Measurements from ENCODE around the gene CBX8. TPM values are rescaled to one million over a fixed set of nuclear protein-coding genes. Genes with fewer than 3 reads are reported as not detected.

The CBX8 gene
- total RNA-seq, 3 donors from 2014 or later (not counting 1 experiment from before 2014, with no cell fraction given): 4.0 to 6.4 (median 5.8) TPM

DNA sequence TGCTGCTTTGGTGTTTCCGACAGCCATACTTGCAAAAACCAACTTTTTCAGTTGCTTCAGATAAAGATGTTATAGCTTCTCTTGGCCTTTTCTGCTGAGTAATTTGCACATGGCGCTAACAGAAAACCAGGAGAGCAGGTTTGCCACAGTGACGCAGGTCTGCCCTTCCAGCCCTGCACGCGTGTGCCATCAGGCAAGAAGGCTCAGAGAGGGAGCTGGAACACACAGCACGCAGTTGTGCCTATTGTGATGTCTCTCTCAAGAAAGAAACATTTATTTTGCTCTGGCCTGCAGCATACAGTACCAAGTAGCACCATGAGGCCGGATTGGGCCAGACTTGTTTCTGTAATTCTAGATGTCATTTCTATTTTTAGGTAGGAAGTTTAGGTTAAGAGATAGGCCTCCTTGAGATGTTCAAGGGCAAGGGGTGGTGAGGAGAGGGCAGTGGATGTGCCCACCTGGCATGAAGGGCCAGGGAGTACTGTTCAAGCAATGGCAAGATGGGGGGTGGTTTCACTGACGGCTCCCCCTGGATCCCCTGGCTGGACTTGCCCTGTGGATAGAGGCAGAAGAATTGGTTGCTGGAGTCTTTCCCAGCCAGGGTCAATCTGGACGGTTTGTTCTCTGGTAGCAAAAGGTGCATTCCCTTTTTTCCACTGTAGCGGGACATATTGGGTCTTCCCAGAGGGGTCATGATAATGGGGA lies 17.1 kb downstream of the CBX8 start:
- TF ChIP-seq, protein P1, sequence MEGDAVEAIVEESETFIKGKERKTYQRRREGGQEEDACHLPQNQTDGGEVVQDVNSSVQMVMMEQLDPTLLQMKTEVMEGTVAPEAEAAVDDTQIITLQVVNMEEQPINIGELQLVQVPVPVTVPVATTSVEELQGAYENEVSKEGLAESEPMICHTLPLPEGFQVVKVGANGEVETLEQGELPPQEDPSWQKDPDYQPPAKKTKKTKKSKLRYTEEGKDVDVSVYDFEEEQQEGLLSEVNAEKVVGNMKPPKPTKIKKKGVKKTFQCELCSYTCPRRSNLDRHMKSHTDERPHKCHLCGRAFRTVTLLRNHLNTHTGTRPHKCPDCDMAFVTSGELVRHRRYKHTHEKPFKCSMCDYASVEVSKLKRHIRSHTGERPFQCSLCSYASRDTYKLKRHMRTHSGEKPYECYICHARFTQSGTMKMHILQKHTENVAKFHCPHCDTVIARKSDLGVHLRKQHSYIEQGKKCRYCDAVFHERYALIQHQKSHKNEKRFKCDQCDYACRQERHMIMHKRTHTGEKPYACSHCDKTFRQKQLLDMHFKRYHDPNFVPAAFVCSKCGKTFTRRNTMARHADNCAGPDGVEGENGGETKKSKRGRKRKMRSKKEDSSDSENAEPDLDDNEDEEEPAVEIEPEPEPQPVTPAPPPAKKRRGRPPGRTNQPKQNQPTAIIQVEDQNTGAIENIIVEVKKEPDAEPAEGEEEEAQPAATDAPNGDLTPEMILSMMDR (IDR thresholded peaks at IDR 0.05): no peak
- Mint-ChIP-seq H3K27me3 (ENCODE audit: low read depth in 2 of 2) (peaks cover 59 to 62% of the 10 kb centered on the region in 2 donors), H3K4me1 (peaks cover 13% of the 10 kb centered on the region in 2 donors), H3K27ac (no peak overlapping the region), H3K9me3 (no peaks in the 10 kb centered on the region), H3K36me3 (no peaks in the 10 kb centered on the region), H3K4me3 (peak overlapping the region; percentile 91)
- ATAC-seq (no peak), DNase-seq (no peak)
- intact Hi-C loops (cut with micrococcal nuclease): loop anchor here (10.0 kb wide), 1 partner anchor 135 kb away; no protein-coding TSS in a partner anchor
- Histone ChIP-seq H3K9me3 (ENCODE audit: control insufficient read depth, insufficient read depth, low read length) (no peaks in the 10 kb centered on the region), H3K27ac (ENCODE audit: low read length) (no peak overlapping the region), H3K27me3 (ENCODE audit: control insufficient read depth, insufficient read depth, low read length) (peaks cover 40% of the 10 kb centered on the region), H3K4me1 (ENCODE audit: control insufficient read depth, insufficient read depth, low read length) (peaks cover 18% of the 10 kb centered on the region), H3K4me3 (ENCODE audit: low read length) (no peak overlapping the region), H3K36me3 (ENCODE audit: control insufficient read depth, insufficient read depth, low read length) (no peaks in the 10 kb centered on the region)
- 95% methylated on average over 10 of the region's 10 CpGs for WGBS (ENCODE audit: insufficient coverage)

DNA sequence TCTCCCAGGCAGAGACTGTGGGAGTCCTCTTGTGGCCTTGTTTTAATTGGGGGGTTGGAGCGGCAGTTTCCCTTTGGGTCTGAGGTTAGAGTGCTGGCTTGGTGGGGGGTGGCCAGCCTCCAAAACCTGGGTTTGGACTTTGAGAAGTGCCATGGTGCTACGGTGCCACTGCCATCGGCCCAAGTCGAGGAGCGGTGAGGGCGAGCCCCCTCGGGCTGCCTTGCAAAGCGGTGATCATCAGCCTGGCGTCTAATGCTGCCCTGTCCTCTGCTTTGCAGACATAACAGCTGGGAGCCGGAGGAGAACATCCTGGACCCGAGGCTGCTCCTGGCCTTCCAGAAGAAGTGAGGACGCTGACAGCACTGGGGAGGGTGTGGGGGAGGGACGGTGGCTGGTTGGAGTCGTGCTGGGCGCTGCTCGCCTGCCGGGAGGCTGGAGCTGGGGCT lies 17.8 kb downstream of the CBX8 start:
- Histone ChIP-seq H3K27me3 (ENCODE audit: control insufficient read depth, insufficient read depth, low read length) (peaks cover 40% of the 10 kb centered on the region), H3K27ac (ENCODE audit: low read length) (no peak overlapping the region), H3K36me3 (ENCODE audit: control insufficient read depth, insufficient read depth, low read length) (no peaks in the 10 kb centered on the region), H3K4me1 (ENCODE audit: control insufficient read depth, insufficient read depth, low read length) (peaks cover 18% of the 10 kb centered on the region), H3K4me3 (ENCODE audit: low read length) (no peak overlapping the region), H3K9me3 (ENCODE audit: control insufficient read depth, insufficient read depth, low read length) (no peaks in the 10 kb centered on the region)
- TF ChIP-seq, protein P1 (IDR thresholded peaks at IDR 0.05): no peak
- Mint-ChIP-seq H3K36me3 (no peaks in the 10 kb centered on the region), H3K27me3 (ENCODE audit: low read depth in 2 of 2) (peaks cover 64 to 66% of the 10 kb centered on the region in 2 donors), H3K4me3 (peak overlapping the region; percentile 91), H3K9me3 (no peaks in the 10 kb centered on the region), H3K27ac (peak overlapping the region; percentile 69 to 84), H3K4me1 (peaks cover 13% of the 10 kb centered on the region in 2 donors)
- intact Hi-C loops (cut with micrococcal nuclease): no loop called here
- ATAC-seq (no peak), DNase-seq (no peak)
- WGBS (ENCODE audit: insufficient coverage): 39% methylated on average over 17 of the region's 17 CpGs

DNA sequence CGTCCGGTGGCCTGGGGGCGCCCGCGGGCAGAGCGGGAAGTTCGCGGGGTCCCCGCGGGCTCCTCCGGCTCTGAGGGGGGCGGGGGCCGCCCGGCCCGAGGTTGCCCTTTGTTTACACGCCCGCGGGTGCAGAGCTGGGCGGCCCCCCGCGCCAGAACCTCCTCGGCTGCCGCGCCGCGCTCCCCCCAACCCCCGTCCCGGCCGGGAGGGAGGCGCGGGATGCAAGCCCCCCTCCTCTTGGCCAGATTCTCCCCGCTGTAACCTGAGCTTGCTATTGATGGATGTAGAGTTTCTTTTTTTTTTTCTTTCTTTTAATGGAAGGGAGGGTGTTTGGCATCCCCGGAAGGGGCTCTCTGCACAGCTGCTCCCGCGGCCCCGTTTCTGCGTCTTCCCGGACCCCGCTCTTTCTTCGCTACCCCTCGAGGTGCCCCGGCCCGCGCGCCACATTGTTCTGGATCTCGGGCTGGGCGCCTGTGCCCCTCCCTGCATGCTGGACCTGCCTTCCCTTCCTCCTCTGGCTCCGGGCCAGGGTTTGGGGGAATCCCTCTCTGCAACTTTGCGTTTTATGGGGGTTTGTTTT lies 18.3 kb downstream of the CBX8 start:
- TF ChIP-seq, protein P1 (IDR thresholded peaks at IDR 0.05): no peak
- H3K27me3 Mint-ChIP-seq (ENCODE audit: low read depth in 2 of 2): peaks cover 66 to 71% of the 10 kb centered on the region in 2 donors
- no peaks in the 10 kb centered on the region for H3K9me3 ChIP-seq (ENCODE audit: control insufficient read depth, insufficient read depth, low read length)
- no peak overlapping the region for H3K27ac ChIP-seq (ENCODE audit: low read length)
- H3K4me1 Mint-ChIP-seq: peaks cover 13% of the 10 kb centered on the region in 2 donors
- intact Hi-C loops (cut with micrococcal nuclease): no loop called here
- peaks cover 40% of the 10 kb centered on the region for H3K27me3 ChIP-seq (ENCODE audit: control insufficient read depth, insufficient read depth, low read length)
- no peaks in the 10 kb centered on the region for H3K36me3 ChIP-seq (ENCODE audit: control insufficient read depth, insufficient read depth, low read length)
- H3K27ac Mint-ChIP-seq: peak overlapping the region; percentile 69 to 84
- H3K36me3 Mint-ChIP-seq: no peaks in the 10 kb centered on the region
- peak overlapping the region; percentile 91 for H3K4me3 Mint-ChIP-seq
- peaks cover 18% of the 10 kb centered on the region for H3K4me1 ChIP-seq (ENCODE audit: control insufficient read depth, insufficient read depth, low read length)
- DNase-seq: peak in 1 of 2 donors; percentile 48
- under 1% methylated on average over 46 of the region's 49 CpGs for WGBS (ENCODE audit: insufficient coverage)
- H3K4me3 ChIP-seq (ENCODE audit: low read length): no peak overlapping the region
- ATAC-seq: peak in 2 of 3 donors; percentile 4
- no peaks in the 10 kb centered on the region for H3K9me3 Mint-ChIP-seq

All from natural killer cell (primary cell).